ENCODE measurements around the gene SPRED3. TPM values are rescaled to one million over a fixed set of nuclear protein-coding genes. Genes with fewer than 3 reads are reported as not detected.

SPRED3 gene
- total and polyA plus RNA-seq, 8 donors: 0.37 to 5.2 (median 0.96) TPM

DNA sequence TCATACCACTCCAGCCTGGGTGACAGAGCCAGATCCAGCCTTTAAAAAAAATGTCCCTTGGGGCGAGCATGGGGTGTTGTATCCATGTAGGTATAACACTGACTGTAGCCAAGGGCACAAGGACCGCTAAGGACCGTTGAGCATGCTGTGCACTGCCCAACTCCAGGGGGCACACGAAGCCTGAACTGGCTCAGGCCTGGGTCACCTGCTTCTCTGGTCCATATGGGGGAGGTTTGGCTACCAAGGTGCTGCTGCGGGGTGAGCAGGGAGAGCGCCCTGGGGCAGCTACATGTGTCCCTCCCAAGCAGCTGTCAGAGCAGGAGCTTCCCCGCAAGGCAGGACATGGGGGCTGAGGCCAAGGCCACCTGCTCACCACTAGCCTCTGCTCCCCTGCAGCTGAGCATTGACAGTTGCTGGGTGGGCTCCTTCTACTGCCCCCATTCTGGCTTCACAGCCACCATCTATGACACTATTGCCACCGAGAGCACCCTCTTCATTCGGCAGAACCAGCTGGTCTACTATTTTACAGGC is 36.6 kb upstream of the SPRED3 start:
- H3K4me3 ChIP-seq: no peak overlapping the region
- H3K36me3 ChIP-seq: no peaks in the 10 kb centered on the region
- intact Hi-C loops (cut with DNase I): no loop called here
- FAIRE-seq (no peak), DNase-seq (no peak), ATAC-seq (peak in 1 of 4 donors; percentile 9)
- TF ChIP-seq, protein P1, sequence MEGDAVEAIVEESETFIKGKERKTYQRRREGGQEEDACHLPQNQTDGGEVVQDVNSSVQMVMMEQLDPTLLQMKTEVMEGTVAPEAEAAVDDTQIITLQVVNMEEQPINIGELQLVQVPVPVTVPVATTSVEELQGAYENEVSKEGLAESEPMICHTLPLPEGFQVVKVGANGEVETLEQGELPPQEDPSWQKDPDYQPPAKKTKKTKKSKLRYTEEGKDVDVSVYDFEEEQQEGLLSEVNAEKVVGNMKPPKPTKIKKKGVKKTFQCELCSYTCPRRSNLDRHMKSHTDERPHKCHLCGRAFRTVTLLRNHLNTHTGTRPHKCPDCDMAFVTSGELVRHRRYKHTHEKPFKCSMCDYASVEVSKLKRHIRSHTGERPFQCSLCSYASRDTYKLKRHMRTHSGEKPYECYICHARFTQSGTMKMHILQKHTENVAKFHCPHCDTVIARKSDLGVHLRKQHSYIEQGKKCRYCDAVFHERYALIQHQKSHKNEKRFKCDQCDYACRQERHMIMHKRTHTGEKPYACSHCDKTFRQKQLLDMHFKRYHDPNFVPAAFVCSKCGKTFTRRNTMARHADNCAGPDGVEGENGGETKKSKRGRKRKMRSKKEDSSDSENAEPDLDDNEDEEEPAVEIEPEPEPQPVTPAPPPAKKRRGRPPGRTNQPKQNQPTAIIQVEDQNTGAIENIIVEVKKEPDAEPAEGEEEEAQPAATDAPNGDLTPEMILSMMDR (IDR thresholded peaks at IDR 0.05): no peak
- no peaks in the 10 kb centered on the region for H3K27me3 ChIP-seq
- no peaks in the 10 kb centered on the region for H3K9me3 ChIP-seq
- H3K4me1 ChIP-seq: no peaks in the 10 kb centered on the region
- 52 to 65% methylated on average over 9 of the region's 9 CpGs for WGBS, 2 donors
- no peak overlapping the region for H3K27ac ChIP-seq

DNA sequence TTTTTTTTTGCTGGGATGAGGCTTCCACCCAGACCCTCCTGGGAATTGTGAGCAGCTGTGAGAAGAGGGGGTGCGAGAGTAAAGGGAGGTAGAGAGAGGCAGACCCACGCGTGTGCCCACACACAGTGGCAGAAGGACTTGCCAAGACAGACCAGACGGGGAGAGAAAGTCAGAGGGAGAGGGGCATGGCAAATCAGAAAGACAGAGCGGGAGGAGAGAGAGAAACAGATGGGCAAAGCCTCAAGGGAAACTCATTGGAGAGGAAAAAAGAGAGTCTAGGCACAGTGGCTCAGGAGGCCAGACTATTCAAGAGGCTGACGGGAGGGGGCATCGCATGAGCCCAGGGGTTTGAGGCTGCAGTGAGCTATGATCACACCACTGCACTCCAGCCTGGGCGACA is 35.9 kb upstream of the SPRED3 start:
- H3K27ac ChIP-seq: no peak overlapping the region
- no peaks in the 10 kb centered on the region for H3K9me3 ChIP-seq
- WGBS, 2 donors: 65 to 67% methylated on average over 8 of the region's 8 CpGs
- DNase-seq: no peak
- H3K36me3 ChIP-seq: no peaks in the 10 kb centered on the region
- no peak for ATAC-seq
- TF ChIP-seq, protein P1 (IDR thresholded peaks at IDR 0.05): no peak
- no peak for FAIRE-seq
- H3K27me3 ChIP-seq: no peaks in the 10 kb centered on the region
- no peak overlapping the region for H3K4me3 ChIP-seq
- H3K4me1 ChIP-seq: no peaks in the 10 kb centered on the region
- intact Hi-C loops (cut with DNase I): no loop called here

DNA sequence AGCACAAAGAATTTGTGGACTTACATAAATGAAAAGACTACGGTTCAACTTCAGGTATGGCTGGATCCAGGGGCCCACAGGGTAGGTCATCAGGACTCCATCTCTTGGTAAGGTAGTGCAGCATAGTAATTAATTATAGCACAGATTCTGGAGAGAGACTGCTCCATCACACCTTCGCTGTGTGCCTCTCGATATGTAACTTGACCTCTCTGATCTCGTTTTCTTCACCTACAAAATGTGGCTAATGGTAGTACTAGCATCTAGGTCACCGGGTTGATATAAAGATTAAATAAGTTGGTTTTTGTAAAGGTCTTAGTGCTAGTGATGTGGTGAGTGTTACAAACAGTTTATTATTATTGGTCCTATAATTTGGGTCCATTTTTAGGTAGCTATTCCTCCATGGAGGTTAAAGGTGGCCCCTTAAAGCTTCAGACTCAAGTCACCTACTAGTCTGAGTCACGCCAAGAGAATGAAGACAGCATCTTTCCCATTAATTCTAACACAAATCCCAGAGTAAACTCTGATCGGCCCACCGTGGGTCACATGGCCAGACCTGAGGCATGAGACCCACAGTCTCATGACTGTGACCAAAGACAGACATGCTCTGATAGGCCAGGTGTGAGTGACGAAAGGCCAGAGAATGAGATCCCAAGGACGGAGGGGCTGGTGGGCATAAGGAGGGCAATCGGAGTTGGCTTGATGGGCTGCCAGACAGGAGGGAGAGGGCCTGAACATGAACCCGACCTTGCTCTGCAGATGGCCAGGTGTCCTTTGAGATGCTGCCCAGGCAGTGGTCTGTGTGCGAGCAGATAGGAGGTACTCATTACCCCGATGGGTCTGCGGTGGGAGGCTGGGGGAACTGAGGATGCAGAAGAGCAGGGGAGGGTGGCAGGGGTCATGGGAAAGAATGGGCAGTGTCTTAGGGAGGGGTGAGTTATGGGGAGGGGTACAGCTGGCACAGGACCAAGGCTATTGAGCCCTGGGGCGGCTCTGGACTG is 32.5 kb upstream of the SPRED3 start:
- TF ChIP-seq, protein P1 (IDR thresholded peaks at IDR 0.05): no peak

DNA sequence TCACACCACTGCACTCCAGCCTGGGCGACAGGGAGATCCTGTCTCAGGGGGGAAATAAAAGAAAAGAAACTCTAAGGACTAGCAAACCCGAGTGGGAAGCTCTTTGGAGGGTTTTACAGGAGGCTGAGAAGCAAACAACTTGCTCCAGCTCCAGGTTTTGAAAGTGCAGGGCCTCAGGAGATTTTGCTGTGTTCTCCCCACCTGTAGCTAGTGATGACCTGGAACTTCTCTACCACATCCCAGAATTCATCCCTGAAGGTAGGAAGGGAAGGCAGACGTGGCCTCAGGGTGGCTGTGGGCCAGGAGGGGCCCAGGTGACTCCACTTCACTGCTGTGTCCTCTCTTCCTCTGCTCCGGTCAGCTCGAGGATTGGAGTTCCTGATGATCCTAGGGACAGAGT is 30.4 kb upstream of the SPRED3 start:
- ATAC-seq (no peak), DNase-seq (no peak), FAIRE-seq (no peak)
- Histone ChIP-seq H3K36me3 (no peaks in the 10 kb centered on the region), H3K4me1 (peaks cover 0 to 2% (median 0%) of the 10 kb centered on the region in 3 donors), H3K4me3 (no peak overlapping the region), H3K27ac (no peak overlapping the region), H3K9me3 (no peaks in the 10 kb centered on the region), H3K27me3 (peaks cover 0 to 12% (median 0%) of the 10 kb centered on the region in 4 donors)
- WGBS, 2 donors: 28 to 33% methylated on average over 5 of the region's 5 CpGs
- intact Hi-C loops (cut with DNase I): no loop called here
- TF ChIP-seq, protein P1 (IDR thresholded peaks at IDR 0.05): no peak

More for the DNA sequence above, 32.5 kb upstream of the SPRED3 start:
- FAIRE-seq (no peak), ATAC-seq (no peak), DNase-seq (no peak)
- H3K4me1 ChIP-seq: no peaks in the 10 kb centered on the region
- no peaks in the 10 kb centered on the region for H3K9me3 ChIP-seq
- H3K4me3 ChIP-seq: no peak overlapping the region
- WGBS, 2 donors: 52 to 54% methylated on average over 16 of the region's 16 CpGs
- intact Hi-C loops (cut with DNase I): no loop called here
- H3K36me3 ChIP-seq: no peaks in the 10 kb centered on the region
- peaks cover 0 to 12% (median 0%) of the 10 kb centered on the region in 4 donors for H3K27me3 ChIP-seq
- no peak overlapping the region for H3K27ac ChIP-seq
